ENCODE data around the gene CD81. TPM values are rescaled to one million over a fixed set of nuclear protein-coding genes. Genes with fewer than 3 reads are reported as not detected.
"Not testable (repeated sequence)": the region's sequence is repeated elsewhere in the genome, so short reads cannot be mapped to it uniquely, and the experiment has no call there.

CD81 gene
- total and polyA plus RNA-seq, 10 of the 15 experiments (the other 5 are each of a cell fraction or from before 2014, with no cell fraction given), result 2.0 to 145 (median 57.2) TPM

- CTCF ChIA-PET, result no interaction called here
- intact Hi-C loops (cut with micrococcal nuclease; ENCODE audit: unreplicated experiment), result no loop called here
- TF ChIP-seq IRF5 (IDR thresholded peaks at IDR 0.05; ENCODE audit: borderline replicate concordance), result no peak
- BruUV-seq (replicated peaks), result no TSS peak
- Histone ChIP-seq H3K79me2 (ENCODE audit: control insufficient read depth, insufficient read depth, low read length) (no peaks in the 10 kb centered on the region), H3K4me1 (ENCODE audit: control insufficient read depth, insufficient read depth, low read length) (no peaks in the 10 kb centered on the region), H3K9me3 (replicated peaks; ENCODE audit: control insufficient read depth, insufficient read depth, low read length) (no peaks in the 10 kb centered on the region; the same call in 2 of the 3 replicates), H3K27me3 (replicated peaks in 1 of 2; ENCODE audit: control insufficient read depth in 2 of 2, insufficient read depth in 2 of 2, low read length in 1 of 2) (no peaks in the 10 kb centered on the region), H3K4me3 (no peak overlapping the region), H3K36me3 (ENCODE audit: control insufficient read depth in 2 of 2, insufficient read depth in 2 of 2, low read length in 1 of 2) (no peaks in the 10 kb centered on the region), H3K4me2 (ENCODE audit: control insufficient read depth, insufficient read depth) (no peak overlapping the region), H3K27ac (ENCODE audit: control insufficient read depth, insufficient read depth) (no peak overlapping the region), H3K9ac (ENCODE audit: control insufficient read depth, insufficient read depth, low read length) (no peak overlapping the region), H2AFZ (ENCODE audit: control insufficient read depth, low read depth, low read length) (no peak overlapping the region), H4K20me1 (ENCODE audit: control insufficient read depth, insufficient read depth) (no peaks in the 10 kb centered on the region)
- POLR2A ChIA-PET, result no interaction called here
- ATAC-seq, result no peak
- in situ Hi-C loops (cut with MboI), result no loop called here
- FAIRE-seq, result no peak
- WGBS (ENCODE audit: insufficient coverage, insufficient replicate concordance, low lambda C conversion rate, missing lambda C conversion rate), result 26% methylated on average over 6 of the region's 6 CpGs
- RAD21 ChIA-PET (ENCODE audit: unreplicated experiment), result no interaction called here
- SMC1A ChIA-PET (ENCODE audit: uncharacterized antibody, unreplicated experiment), result no interaction called here
- DNase-seq (ENCODE audit: low read depth, low spot score), result no peak
Measured at GRCh38 chr11:2330696-2331095, 46.4 kb upstream of the CD81 start.

GRCh38 chr11:2331404-2331803 lies 45.7 kb upstream of the CD81 start:
- no peak for FAIRE-seq
- SMC1A ChIA-PET (ENCODE audit: uncharacterized antibody, unreplicated experiment), result no interaction called here

GRCh38 chr11:2332569-2332968 lies 44.5 kb upstream of the CD81 start:
- H2AFZ ChIP-seq (ENCODE audit: control insufficient read depth, low read depth, low read length); H3K79me2 ChIP-seq (ENCODE audit: control insufficient read depth, insufficient read depth, low read length); CTCF ChIA-PET; RAD21 ChIA-PET (ENCODE audit: unreplicated experiment); in situ Hi-C loops (cut with MboI); H3K27ac ChIP-seq (ENCODE audit: control insufficient read depth, insufficient read depth); POLR2A ChIA-PET; H3K4me1 ChIP-seq (ENCODE audit: control insufficient read depth, insufficient read depth, low read length); H3K9ac ChIP-seq (ENCODE audit: control insufficient read depth, insufficient read depth, low read length); DNase-seq (ENCODE audit: low read depth, low spot score); FAIRE-seq; H3K4me3 ChIP-seq; BruUV-seq (replicated peaks); H3K9me3 ChIP-seq (replicated peaks; ENCODE audit: control insufficient read depth, insufficient read depth, low read length); SMC1A ChIA-PET (ENCODE audit: uncharacterized antibody, unreplicated experiment); H4K20me1 ChIP-seq (ENCODE audit: control insufficient read depth, insufficient read depth); H3K4me2 ChIP-seq (ENCODE audit: control insufficient read depth, insufficient read depth); H3K27me3 ChIP-seq (replicated peaks in 1 of 2; ENCODE audit: control insufficient read depth in 2 of 2, insufficient read depth in 2 of 2, low read length in 1 of 2); ATAC-seq; H3K36me3 ChIP-seq (ENCODE audit: control insufficient read depth in 2 of 2, insufficient read depth in 2 of 2, low read length in 1 of 2); intact Hi-C loops (cut with micrococcal nuclease; ENCODE audit: unreplicated experiment): not testable (repeated sequence)
- 74% methylated on average over 8 of the region's 29 CpGs for WGBS (ENCODE audit: insufficient coverage, insufficient replicate concordance, low lambda C conversion rate, missing lambda C conversion rate)

More at GRCh38 chr11:2331404-2331803, 45.7 kb upstream of the CD81 start:
- 44% methylated on average over 5 of the region's 5 CpGs for WGBS (ENCODE audit: insufficient coverage, insufficient replicate concordance, low lambda C conversion rate, missing lambda C conversion rate)
- intact Hi-C loops (cut with micrococcal nuclease; ENCODE audit: unreplicated experiment), result no loop called here
- in situ Hi-C loops (cut with MboI), result no loop called here
- Histone ChIP-seq H2AFZ (ENCODE audit: control insufficient read depth, low read depth, low read length) (no peak overlapping the region), H3K79me2 (ENCODE audit: control insufficient read depth, insufficient read depth, low read length) (no peaks in the 10 kb centered on the region), H3K4me3 (no peak overlapping the region), H3K36me3 (ENCODE audit: control insufficient read depth in 2 of 2, insufficient read depth in 2 of 2, low read length in 1 of 2) (no peaks in the 10 kb centered on the region), H4K20me1 (ENCODE audit: control insufficient read depth, insufficient read depth) (no peaks in the 10 kb centered on the region), H3K9me3 (replicated peaks; ENCODE audit: control insufficient read depth, insufficient read depth, low read length) (no peaks in the 10 kb centered on the region; the same call in 2 of the 3 replicates), H3K27ac (ENCODE audit: control insufficient read depth, insufficient read depth) (no peak overlapping the region), H3K4me2 (ENCODE audit: control insufficient read depth, insufficient read depth) (no peak overlapping the region), H3K27me3 (replicated peaks in 1 of 2; ENCODE audit: control insufficient read depth in 2 of 2, insufficient read depth in 2 of 2, low read length in 1 of 2) (no peaks in the 10 kb centered on the region), H3K9ac (ENCODE audit: control insufficient read depth, insufficient read depth, low read length) (no peak overlapping the region), H3K4me1 (ENCODE audit: control insufficient read depth, insufficient read depth, low read length) (no peaks in the 10 kb centered on the region)
- BruUV-seq (replicated peaks), result no TSS peak
- CTCF ChIA-PET, result no interaction called here
- RAD21 ChIA-PET (ENCODE audit: unreplicated experiment), result no interaction called here
- DNase-seq (ENCODE audit: low read depth, low spot score) (no peak), ATAC-seq (no peak)
- POLR2A ChIA-PET, result no interaction called here
- TF ChIP-seq JUND (IDR thresholded peaks at IDR 0.05; ENCODE audit: low read depth, low read length) (no peak), RAD51 (IDR thresholded peaks at IDR 0.05) (no peak), FOXK2 (IDR thresholded peaks at IDR 0.05) (no peak), ETV6 (conservative IDR thresholded peaks at IDR 0.05 in 1 of 2, IDR thresholded peaks at IDR 0.05 in 1 of 2; ENCODE audit: borderline replicate concordance in 1 of 2, low read depth in 1 of 2) (no peak), EED (IDR thresholded peaks at IDR 0.05; ENCODE audit: low read depth) (no peak), USF2 (IDR thresholded peaks at IDR 0.05; ENCODE audit: borderline replicate concordance, low read depth, low read length) (no peak), USF1 (IDR thresholded peaks at IDR 0.05; ENCODE audit: borderline replicate concordance, extremely low read length, insufficient read depth, low read depth, low read length) (no peak), POU2F2 (IDR thresholded peaks at IDR 0.05; ENCODE audit: borderline replicate concordance, low read depth, low read length) (no peak)

All from GM12878 (cell line).